D721Med (cell line): ENCODE measurements around the gene PCDHAC2.
A peak's percentile ranks its signal among the peaks of the same experiment; 100 is the strongest.

Source experiments
- DNase-seq: peaks from one replicate; pipeline ENCODE4 v3.0.0; 2011; ENCODE audit warnings: low spot score; ENCODE audit not compliant: insufficient read length
- FAIRE-seq: peaks from 2 replicates; lab custom pipeline; 2011; peaks lifted over from hg19 to GRCh38; lab: Jason Lieb, UNC
- TF ChIP-seq, protein P1 (sequence below): IDR thresholded peaks from 2 replicates; pipeline ENCODE4 v1.5.1; 2012; ENCODE audit warnings: mild to moderate bottlenecking, control low read depth; ENCODE audit not compliant: insufficient read depth; ENCODE audit errors: missing control alignments

PCDHAC2 gene

DNA sequence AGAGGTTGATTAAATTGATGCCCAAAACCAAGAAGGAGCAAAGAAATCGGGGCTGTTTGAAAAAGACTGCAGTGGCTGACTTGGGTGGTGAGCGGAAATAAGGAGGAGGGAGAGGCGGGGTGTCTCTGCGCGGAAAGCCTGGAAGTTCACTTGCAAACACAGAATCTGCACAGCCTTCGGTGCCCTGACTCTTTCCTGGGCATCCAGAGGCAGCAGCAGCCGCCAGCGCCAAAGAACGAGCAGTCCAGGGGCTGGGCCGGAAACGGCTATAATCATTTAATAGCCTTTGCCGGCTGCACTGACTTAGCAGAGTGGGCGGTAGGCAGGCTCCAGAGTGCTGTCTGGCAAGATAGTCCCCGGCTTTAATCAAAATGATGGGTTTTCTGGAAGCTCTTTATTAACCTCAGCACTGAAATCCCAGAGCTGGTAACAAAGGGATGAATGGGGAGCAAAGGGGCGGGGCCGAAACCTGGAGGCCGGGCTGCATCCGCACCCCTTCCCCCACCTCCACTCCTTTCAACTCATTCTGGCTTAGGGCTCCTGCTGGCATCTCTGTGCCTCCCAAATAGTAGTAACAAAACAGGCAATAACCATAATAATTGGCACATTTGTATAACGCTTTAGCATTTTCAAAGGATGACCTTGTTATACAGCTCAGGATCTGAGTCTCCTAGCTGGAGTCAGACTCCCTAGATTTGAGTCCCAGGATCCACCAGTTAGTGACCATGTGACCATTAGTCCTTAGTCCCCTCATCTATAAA is 35.7 kb downstream of the PCDHAC2 start:
- DNase-seq (peak; percentile 43), FAIRE-seq (peak; percentile 71)
- TF ChIP-seq, protein P1, sequence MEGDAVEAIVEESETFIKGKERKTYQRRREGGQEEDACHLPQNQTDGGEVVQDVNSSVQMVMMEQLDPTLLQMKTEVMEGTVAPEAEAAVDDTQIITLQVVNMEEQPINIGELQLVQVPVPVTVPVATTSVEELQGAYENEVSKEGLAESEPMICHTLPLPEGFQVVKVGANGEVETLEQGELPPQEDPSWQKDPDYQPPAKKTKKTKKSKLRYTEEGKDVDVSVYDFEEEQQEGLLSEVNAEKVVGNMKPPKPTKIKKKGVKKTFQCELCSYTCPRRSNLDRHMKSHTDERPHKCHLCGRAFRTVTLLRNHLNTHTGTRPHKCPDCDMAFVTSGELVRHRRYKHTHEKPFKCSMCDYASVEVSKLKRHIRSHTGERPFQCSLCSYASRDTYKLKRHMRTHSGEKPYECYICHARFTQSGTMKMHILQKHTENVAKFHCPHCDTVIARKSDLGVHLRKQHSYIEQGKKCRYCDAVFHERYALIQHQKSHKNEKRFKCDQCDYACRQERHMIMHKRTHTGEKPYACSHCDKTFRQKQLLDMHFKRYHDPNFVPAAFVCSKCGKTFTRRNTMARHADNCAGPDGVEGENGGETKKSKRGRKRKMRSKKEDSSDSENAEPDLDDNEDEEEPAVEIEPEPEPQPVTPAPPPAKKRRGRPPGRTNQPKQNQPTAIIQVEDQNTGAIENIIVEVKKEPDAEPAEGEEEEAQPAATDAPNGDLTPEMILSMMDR = no peak

DNA sequence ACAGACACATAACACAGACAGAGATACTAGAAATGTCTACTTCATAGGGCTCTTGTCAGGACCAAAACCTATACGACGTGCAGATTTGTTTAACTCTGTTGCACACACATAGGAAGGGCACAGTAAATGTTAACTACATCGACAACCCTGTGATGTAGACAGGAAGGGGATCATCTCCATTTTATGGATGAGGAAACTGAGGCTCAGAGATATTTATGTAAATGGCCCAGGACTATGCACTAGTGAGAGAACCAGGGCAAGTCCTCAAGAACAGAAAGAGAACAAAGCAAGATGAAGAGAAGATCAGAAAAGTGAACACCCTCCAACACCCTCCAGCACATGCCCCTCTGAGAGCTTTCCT is 36.3 kb downstream of the PCDHAC2 start:
- FAIRE-seq (no peak), DNase-seq (no peak)
- TF ChIP-seq, protein P1 = no peak

DNA sequence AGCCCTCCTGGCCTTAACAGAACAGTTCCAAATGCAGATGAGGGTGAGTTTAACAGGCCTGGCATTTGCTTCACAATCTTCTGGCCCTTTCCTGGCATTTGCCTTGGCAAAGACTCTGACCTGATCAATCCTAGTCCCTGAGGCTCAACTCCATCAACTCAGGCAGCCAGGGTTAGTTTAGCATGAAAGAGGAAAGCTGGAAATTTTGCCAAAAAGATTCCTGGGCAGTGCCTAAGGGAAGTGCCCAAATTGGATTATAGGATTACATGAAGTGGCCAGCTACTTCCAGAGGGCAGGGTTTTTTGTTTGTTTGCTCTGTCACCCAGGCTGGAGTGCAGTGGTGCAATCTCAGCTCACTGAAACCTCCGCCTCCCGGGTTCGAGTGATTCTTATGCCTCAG is 36.8 kb downstream of the PCDHAC2 start:
- no peak for DNase-seq
- TF ChIP-seq, protein P1 = no peak
- no peak for FAIRE-seq

DNA sequence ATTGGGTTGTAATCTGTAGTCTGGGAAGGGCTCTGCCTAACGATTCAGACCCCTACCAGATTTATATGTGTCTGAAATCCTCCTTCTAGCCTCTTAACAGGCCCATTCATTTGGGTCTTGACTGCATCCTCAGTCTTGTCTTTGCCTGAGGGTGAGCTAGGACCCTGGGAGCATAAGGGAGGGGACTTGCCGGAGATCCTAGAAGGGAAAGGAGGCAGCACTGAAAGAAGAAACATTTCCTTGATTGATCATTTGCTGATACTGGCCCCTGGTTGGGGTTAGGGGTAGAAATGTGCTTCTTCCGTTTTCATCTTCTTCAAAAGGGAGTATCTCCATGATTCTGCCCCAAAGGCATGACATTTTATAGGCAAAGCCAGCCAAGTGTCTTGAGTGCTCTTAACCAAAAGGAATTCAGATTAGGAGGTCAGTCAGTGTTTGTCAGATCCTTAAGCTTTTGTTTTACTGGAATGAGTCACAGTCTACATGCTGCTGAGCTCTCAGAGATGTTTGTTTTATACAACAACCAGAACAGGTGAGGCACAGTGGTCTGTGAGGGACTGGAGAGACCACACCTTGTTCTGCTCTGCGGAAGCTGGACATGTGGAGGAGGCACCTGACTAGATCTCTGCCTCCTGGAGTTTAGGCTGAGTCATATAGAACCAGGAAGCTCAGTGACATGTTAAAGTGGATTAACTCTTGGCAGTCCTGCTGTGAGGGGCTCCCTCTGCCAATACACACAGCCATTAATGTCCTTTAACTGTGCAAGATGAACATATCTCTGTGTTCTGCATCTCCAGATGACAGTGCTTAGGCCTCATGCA is 37.7 kb downstream of the PCDHAC2 start:
- FAIRE-seq = no peak
- DNase-seq = no peak
- TF ChIP-seq, protein P1 = no peak

DNA sequence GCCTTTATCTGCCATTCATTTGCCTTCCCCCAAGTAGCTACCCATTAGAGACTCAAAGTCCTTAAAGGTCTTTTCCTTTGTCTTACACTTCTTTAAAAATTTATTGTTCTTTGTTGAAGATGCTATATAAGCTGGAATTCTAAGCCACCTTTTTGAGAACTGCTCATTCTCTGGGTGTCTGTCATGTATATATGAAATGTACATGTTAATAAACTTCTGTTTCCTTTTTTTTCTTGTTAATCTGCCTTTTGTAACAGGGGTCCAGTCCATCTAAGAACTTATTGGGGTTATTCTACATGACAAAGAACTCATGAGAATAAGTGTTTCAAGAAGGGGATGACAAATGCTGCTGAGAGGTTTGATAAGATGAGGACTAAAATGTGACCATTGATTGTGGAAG is 41.5 kb downstream of the PCDHAC2 start:
- TF ChIP-seq, protein P1 = no peak
- no peak for DNase-seq
- no peak for FAIRE-seq

DNA sequence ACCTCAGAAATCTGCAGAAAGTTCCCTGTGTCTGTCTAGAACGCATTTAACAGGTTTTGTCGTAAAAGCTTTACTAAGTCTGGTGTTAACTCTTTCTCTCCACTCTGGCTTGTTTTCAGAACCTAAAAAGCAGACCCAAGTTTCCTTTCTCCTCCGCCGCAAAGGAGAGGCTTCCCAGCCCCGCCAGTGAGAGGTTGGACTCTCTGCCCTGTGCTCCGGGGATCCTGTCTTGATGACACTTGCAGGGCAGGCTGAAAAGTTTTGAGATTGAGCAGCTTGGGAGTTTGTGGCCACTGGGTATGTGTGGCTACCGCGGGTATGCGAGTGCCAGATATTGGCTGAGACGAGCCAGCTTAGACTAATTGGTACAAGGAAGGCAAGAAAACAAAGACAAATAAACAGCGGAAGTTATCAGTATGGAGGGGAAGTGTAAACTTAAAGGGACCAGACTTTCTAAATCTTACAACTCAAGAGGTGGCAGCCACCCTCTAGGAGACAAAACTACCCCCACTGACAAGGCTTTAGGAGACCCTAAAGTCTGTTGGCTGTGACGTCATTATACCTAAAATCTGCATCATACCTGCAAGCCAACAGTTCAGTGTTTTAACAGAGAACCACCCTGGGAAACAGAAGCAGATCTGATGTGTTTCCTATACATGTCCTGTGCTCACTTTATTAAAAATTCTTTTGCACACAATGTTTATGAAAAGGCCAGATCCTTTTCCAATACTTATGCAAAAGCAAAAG is 43.9 kb downstream of the PCDHAC2 start:
- DNase-seq = no peak
- FAIRE-seq = no peak
- TF ChIP-seq, protein P1 = no peak
